Mammary epithelial cell (primary cell): ENCODE data around the gene EID3.

Experiments used
- CTCF ChIP-seq, 2 donors: IDR thresholded peaks in 1 of 2; conservative IDR thresholded peaks in 1 of 2; 2 replicates each; pipeline ENCODE4 v1.5.1; 2011 to 2012; ENCODE audit warnings: inconsistent platforms in 2 of 2, low read length in 2 of 2, mild to moderate bottlenecking in 2 of 2, control low read depth in 1 of 2, low read depth in 1 of 2; ENCODE audit not compliant: insufficient read depth in 1 of 2; ENCODE audit errors: extremely low read depth in 1 of 2
- EZH2 ChIP-seq: IDR thresholded peaks from 2 replicates; pipeline ENCODE4 v1.6.1; 2012; ENCODE audit warnings: low read length, inconsistent platforms, borderline replicate concordance

- TF ChIP-seq CTCF (conservative IDR thresholded peaks at IDR 0.05 in 1 of 2, IDR thresholded peaks at IDR 0.05 in 1 of 2; ENCODE audit: extremely low read depth in 1 of 2, insufficient read depth in 1 of 2, low read depth in 1 of 2, low read length in 2 of 2): no peak
- TF ChIP-seq EZH2: no peak
Observed at GRCh38 chr12:104304261-104305009, 896 bp downstream of the EID3 start.
